Glomerular visceral epithelial cell (primary cell): ENCODE data around the gene GSK3A.

Source experiments
- DNase-seq: peaks from one replicate; pipeline ENCODE4 v3.0.0-alpha.2; 2016; ENCODE audit errors: extremely low spot score

The GSK3A gene

DNA sequence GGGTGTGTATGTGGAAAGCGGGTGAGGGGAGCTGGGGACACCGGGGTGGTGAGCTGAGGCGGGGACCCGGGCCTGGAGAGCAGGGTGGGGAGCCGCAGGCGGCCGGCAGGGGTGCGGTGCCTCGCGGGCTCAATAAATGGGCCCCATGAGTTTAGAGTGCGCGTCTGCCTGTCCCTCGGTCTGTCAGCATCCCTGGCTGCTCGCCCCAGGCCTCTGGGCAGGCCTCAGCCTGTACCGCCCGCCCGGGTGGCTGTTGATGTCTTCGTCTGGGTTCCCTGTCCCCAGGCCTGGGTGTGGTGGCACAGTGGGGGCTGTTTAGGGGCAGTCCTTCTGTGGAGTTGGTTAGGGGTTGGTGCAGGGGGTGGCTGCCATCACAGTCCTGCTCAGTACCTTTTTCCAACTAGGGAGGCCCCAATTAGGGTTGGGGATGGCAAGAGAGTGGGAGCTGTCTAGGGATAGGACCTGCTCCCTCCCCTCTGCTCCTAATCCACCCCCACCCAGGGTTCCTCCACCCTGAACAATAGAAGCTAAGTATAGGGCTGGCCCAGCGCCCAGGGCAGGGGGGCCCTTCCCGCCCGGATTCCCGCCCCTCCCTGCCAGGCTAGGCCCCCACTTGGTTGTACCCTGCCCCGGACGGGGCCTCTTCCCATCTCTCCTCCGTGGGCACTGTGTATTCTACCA, 38.9 kb upstream of the GSK3A start:
- peak; percentile 25 for DNase-seq

- no peak for DNase-seq
These were observed 38.4 kb upstream of the GSK3A start for GRCh38 chr19:42280815-42281145.

- peak; percentile 94 for DNase-seq
These were observed 37.8 kb upstream of the GSK3A start for GRCh38 chr19:42279902-42280814.

GRCh38 chr19:42279155-42279901, 36.9 kb upstream of the GSK3A start:
- no peak for DNase-seq

- DNase-seq: no peak
These were observed 36.2 kb upstream of the GSK3A start for GRCh38 chr19:42278452-42279154.

DNA sequence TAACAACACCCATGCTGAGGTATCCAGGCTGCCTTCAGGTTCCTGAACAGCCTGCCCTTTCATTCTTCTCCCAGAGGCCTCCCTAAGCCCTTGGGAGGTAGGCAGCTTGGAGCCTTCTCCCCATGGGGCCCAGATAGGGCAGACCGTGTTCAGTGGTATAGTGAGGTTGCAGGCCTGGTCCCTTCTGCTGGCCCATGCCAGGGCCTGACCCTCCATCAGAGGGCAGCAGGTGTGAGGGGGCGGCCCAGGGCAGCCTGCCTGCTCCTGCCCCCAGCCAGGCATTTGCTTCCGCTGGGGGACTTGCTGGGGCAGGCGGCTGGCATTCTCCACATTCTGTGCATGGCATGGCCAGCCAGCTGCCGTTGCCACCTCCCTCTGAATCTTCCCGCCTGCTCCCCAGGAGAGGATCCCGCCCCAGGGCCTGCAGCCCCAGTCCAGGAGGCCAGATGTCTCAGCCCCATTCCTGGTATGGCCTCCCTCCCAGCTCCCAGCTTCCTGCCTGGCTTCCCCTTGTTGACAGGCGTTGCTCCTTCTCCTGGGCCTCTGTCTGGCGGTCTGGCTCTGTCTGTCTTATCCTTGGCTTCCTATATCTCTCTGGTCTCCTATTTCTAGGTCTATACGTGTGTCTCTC, 35.5 kb upstream of the GSK3A start:
- DNase-seq: peak; percentile 87

DNA sequence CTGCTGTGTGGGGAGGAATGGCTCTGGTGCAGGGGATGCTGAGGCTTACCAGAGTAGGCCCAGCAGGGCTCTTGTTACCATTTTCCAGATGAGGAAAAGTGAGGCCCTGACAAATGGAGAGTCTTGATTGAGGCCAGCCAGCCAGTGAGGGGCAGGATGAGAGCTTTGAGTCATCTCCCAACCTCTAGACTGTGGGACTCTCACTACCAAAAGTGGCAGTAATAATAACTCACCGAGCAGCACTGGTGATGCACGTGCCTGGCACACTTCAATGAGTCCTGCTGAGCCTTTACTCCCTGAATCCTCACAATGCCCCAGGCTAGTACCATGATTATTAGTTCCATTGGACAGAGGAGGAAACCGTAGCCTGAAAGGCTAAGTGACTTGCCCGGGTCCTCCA, 34.4 kb upstream of the GSK3A start:
- no peak for DNase-seq

DNA sequence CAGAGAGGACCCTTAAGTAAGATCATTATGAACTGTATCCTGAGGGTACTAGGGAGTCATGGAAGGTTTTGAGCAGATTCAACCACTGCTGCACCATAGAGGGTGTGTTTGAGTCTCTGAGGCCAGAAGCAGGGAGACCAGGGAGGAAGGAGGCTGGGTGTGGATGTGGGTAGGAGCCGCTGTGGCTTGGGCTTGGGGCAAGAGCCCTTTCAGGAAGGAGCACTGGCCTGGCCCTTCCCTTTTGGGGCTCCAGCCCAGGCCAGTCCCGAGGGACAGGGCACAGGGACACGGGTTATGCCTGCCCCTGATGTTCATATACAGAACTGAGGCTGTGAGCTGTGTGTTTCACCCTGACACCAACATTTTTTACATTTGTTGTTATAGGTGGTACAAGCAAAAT, 33.9 kb upstream of the GSK3A start:
- no peak for DNase-seq

DNA sequence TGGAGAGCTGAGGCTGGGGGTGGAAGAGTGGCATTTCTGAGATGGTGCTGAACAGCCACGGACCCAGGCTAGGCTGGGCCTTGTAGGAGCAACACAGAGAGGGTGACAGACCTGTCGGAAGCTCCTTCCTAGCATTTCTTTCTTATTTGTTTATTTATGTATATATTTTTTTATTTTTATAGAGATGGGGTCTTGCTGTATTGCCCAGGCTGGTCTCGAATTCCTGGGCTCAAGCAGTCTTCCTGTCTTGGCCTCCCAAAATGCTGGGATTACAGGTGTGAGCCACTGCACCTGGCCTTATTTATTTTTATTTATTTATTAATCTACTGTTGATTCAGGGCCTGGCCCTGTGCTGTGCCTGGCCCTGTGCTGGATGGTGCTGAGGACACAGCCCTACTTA, 33.1 kb upstream of the GSK3A start:
- no peak for DNase-seq

DNA sequence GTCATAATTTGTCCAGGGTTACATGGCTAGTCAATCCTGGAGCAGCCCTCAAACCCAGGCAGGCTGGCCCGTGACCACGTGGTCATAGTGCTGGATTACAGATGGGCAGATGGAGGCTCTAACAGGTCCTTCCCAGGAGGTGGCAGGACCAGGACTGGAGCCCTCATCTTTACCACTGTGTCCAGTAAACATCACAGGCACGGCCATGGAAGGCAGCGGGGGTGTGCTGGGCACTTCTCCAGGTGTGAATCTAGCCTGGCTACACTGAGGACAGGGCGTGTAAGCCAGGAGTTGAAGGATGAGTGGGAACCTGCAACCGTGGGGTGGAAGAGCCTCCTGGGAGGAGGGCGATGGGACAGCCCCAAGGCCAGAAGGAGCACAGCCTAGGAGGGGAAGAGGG, 32.7 kb upstream of the GSK3A start:
- DNase-seq: no peak

DNA sequence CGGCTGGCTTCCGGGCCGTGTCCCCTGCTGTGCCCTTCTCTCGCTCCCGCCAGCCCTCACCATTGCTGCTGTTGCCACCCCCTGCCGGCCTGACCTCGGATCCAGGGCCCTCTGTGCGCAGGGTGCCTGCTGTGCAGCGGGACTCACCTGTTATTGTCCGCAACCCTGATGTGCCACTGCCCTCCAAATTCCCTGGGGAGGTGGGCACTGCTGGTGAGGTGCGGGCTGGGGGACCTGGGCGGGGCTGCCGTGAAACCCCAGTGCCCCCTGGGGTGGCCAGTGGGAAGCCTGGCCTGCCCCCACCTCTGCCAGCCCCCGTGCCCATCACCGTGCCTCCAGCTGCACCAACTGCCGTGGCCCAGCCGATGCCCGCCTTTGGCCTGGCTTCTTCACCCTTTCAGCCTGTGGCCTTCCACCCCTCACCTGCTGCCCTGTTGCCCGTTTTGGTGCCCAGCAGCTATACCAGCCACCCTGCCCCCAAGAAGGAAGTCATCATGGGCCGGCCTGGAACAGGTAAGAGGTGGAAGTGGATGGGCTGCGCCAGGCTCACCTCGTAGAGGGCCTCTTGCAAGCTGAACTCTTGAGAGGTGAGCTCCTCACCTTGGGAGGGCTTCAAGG, 31.8 kb upstream of the GSK3A start:
- no peak for DNase-seq

DNA sequence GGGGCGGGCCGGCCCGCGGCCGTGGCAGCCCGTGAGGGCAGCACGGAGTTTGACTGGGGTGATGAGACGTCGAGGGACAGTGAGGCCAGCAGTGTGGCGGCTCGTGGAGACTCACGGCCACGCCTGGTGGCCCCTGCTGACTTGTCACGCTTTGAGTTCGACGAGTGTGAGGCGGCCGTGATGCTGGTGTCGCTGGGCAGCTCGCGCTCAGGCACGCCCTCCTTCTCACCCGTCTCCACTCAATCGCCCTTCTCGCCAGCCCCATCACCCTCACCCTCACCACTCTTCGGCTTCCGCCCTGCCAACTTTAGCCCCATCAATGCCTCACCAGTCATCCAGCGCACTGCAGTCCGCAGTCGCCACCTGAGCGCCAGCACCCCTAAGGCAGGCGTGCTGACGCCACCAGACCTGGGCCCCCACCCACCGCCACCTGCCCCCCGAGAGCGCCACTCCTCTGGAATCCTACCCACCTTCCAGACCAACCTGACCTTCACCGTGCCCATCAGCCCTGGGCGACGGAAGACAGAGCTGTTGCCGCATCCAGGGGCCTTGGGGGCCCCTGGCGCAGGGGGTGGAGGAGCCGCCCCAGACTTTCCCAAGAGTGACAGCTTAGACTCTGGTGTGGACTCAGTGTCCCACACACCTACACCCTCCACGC, 31.1 kb upstream of the GSK3A start:
- DNase-seq: no peak

GRCh38 chr19:42272989-42273406, 30.6 kb upstream of the GSK3A start:
- no peak for DNase-seq

DNA sequence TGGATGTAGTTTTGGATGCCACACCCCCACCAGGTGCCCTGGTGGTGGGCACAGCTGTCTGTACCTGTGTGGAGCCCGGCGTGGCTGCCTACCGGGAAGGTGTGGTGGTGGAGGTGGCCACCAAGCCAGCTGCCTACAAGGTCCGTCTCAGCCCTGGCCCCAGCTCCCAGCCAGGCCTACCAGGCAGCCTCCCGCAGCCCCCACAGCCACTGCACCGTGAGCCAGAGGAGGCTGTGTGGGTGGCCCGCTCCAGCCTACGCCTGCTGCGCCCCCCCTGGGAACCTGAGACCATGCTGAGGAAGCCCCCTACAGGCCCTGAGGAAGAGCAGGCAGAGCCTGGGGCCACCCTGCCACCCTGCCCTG, 30.1 kb upstream of the GSK3A start:
- no peak for DNase-seq

- DNase-seq: no peak
These were observed 29.6 kb upstream of the GSK3A start for GRCh38 chr19:42271861-42272534.

DNA sequence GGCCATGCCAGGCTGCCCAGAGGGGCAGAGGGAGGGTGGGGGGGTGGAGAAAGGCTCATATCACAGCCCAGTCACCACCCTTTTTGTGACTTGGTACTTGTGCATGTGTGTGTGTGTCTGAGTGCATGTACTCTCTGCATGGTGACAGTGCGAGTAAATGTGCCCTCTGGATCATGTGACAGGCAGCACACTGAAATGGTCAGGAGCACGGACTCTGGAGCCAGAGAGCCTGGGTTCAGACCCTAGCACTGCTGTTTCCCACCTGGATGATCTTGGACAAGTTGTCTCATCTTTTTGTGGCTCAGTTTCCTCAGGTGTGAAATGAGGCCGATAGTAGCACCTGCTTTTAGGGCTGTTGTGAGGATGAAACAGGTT, 28.6 kb upstream of the GSK3A start:
- DNase-seq: no peak

GRCh38 chr19:42270346-42271044, 28.1 kb upstream of the GSK3A start:
- peak; percentile 81 for DNase-seq

DNA sequence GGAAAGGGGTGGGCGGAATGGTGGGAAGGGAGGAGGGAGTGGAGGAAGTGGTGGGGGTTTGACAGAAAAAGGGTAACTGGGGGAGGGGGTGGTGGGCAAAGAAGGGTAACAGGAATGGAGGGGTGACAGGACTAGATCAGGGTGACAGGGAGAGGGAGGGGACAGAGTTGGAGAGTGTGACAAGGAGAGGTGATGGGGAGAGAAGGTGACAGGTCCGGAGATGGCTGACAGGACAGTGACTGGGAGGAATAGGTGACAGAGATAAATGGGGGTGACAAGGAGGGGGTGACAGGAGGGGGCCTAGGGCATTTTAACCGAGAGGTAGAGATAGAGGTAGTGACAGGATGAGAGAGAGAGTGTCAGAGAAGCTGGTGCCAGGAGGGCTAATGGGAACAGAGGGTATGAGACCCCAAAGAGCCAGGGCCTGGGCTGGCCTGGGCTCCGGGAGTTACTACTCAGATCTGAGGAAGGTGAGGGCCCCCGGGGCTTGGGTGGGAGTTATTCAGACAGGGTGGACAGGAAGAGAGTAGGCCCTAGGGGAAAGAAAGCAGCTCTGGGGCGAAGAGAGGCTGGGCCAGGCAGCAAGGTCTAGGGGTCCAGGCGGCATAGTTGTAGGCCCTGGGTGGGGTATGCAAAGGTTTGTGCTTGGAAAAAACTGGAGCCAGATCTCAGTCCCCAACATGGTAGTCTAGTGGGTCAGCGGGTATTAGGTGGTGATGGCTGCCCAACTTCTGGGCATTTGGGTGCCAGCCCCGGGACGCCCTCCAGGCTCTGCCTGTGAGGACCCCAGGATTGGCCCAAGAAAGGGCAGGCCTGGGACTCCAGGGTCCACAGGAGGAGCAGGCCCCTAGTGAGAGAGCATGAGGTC, 27.3 kb upstream of the GSK3A start:
- no peak for DNase-seq
